SK-N-SH (cell line): ENCODE data around the gene ALDH6A1. TPM values are rescaled to one million over a fixed set of nuclear protein-coding genes. Genes with fewer than 3 reads are reported as not detected.
A peak's percentile ranks its signal among the peaks of the same experiment; 100 is the strongest.

Experiments
- CTCF ChIA-PET: fragments of 300-600, 350-600 bp; formaldehyde crosslinking; extraction: SDS; loops from one replicate; lab custom pipeline; 2021; lab: Yijun Ruan, JAX
- POLR2A ChIA-PET: fragments of 350-600 bp; sonication (Branson Sonifier 250); formaldehyde crosslinking; extraction: SDS; loops from one replicate; lab custom pipeline; 2020; ENCODE audit warnings: antibody characterized with exemption, inconsistent platforms; lab: Yijun Ruan, JAX
- DNase-seq: peaks from one replicate; pipeline ENCODE4 v3.0.0; 2012
- H2AFZ ChIP-seq: fragments of 200-600 bp; sonication (generic); 2 replicates; pipeline ENCODE4 v1.8.1; 2016; ENCODE audit warnings: antibody characterized with exemption, mild to moderate bottlenecking, low read depth
- H3F3A ChIP-seq: fragments of 200-600 bp; sonication (generic); replicated peaks from 2 replicates; pipeline ENCODE3; 2016; ENCODE audit warnings: antibody characterized with exemption, mild to moderate bottlenecking; ENCODE audit not compliant: insufficient read depth
- H3K27ac ChIP-seq, 2 experiments: fragments of 200-500 bp in 1 of 2; fragments of 200-600 bp in 1 of 2; sonication (Bioruptor generic) in 1 of 2; sonication (generic), shearing (Covaris generic) in 1 of 2; 2 replicates each; pipeline versions ENCODE4 v1.5.1 to v1.6.1; 2014 to 2016; ENCODE audit warnings: low read depth in 2 of 2, inconsistent platforms in 1 of 2, low read length in 1 of 2, mild to moderate bottlenecking in 1 of 2, mixed read lengths in 1 of 2
- H3K27me3 ChIP-seq: fragments of 200-600 bp; sonication (generic), shearing (Covaris generic); 2 replicates; pipeline ENCODE4 v1.6.1; 2016; ENCODE audit warnings: mixed run types; ENCODE audit not compliant: insufficient read depth
- H3K36me3 ChIP-seq, 2 experiments: fragments of 200-500 bp in 1 of 2; fragments of 200-600 bp in 1 of 2; sonication (Bioruptor generic) in 1 of 2; sonication (generic) in 1 of 2; replicated peaks in 1 of 2; 2 replicates each; pipeline versions ENCODE3 to v1.5.1; 2014 to 2016; ENCODE audit warnings: low read length in 1 of 2, mild to moderate bottlenecking in 1 of 2; ENCODE audit not compliant: insufficient read depth in 2 of 2, control insufficient read depth in 1 of 2
- H3K4me1 ChIP-seq, 2 experiments: fragments of 200-500 bp in 1 of 2; fragments of 200-600 bp in 1 of 2; sonication (Bioruptor generic) in 1 of 2; sonication (generic), shearing (Covaris generic) in 1 of 2; 2 replicates each; pipeline versions ENCODE4 v1.5.1 to v1.6.1; 2014 to 2016; ENCODE audit warnings: low read depth in 1 of 2, low read length in 1 of 2, mixed run types in 1 of 2; ENCODE audit not compliant: insufficient read depth in 2 of 2, control insufficient read depth in 1 of 2
- H3K4me2 ChIP-seq: fragments of 200-600 bp; sonication (generic), shearing (Covaris generic); 2 replicates; pipeline ENCODE4 v1.6.1; 2017; ENCODE audit warnings: mixed run types
- H3K4me3 ChIP-seq, 2 experiments: fragments of 200-500 bp in 1 of 2; fragments of 200-600 bp in 1 of 2; sonication (Bioruptor generic) in 1 of 2; sonication (generic), shearing (Covaris generic) in 1 of 2; 2 replicates each; pipeline versions ENCODE4 v1.5.1 to v1.8.1; 2014 to 2016; ENCODE audit warnings: low read depth in 2 of 2, inconsistent platforms in 1 of 2, low read length in 1 of 2, mild to moderate bottlenecking in 1 of 2, mixed read lengths in 1 of 2, moderate library complexity in 1 of 2
- H3K79me2 ChIP-seq: fragments of 200-600 bp; sonication (generic); 2 replicates; pipeline ENCODE4 v1.8.1; 2017; ENCODE audit warnings: mild to moderate bottlenecking; ENCODE audit not compliant: insufficient read depth
- H3K9ac ChIP-seq: fragments of 200-600 bp; sonication (generic); 2 replicates; pipeline ENCODE4 v1.6.1; 2017; ENCODE audit warnings: mixed run types
- H3K9me2 ChIP-seq: fragments of 200-600 bp; sonication (generic); 2 replicates; pipeline ENCODE4 v1.6.1; 2017; ENCODE audit warnings: mixed run types
- H3K9me3 ChIP-seq: fragments of 200-600 bp; sonication (generic); 2 replicates; pipeline ENCODE4 v1.6.1; 2017; ENCODE audit warnings: mixed run types, mild to moderate bottlenecking, moderate library complexity
- H4K20me1 ChIP-seq: fragments of 200-600 bp; sonication (generic); 2 replicates; pipeline ENCODE4 v1.6.1; 2017; ENCODE audit warnings: mild to moderate bottlenecking, mixed run types; ENCODE audit not compliant: insufficient read depth
- CHD2 ChIP-seq: fragments of 150-350 bp; IDR thresholded peaks from 2 replicates; pipeline ENCODE4 v1.6.1; 2018; ENCODE audit warnings: low read length; ENCODE audit not compliant: partially characterized antibody
- CTCF ChIP-seq: fragments of 200-600 bp; sonication (generic); IDR thresholded peaks from 2 replicates; pipeline ENCODE4 v1.6.1; 2017; ENCODE audit warnings: antibody characterized with exemption, mild to moderate bottlenecking, moderate library complexity
- EP300 ChIP-seq, 2 experiments: IDR thresholded peaks; 2 replicates each; pipeline versions ENCODE4 v1.4.0 to v1.6.1; 2012; ENCODE audit warnings: borderline replicate concordance in 1 of 2, low read depth in 1 of 2, low read length in 1 of 2
- GABPA ChIP-seq: IDR thresholded peaks from 2 replicates; pipeline ENCODE4 v1.4.0; 2012; ENCODE audit warnings: low read depth, mild to moderate bottlenecking
- GATA2 ChIP-seq: sonication (generic); formaldehyde crosslinking; IDR thresholded peaks from 2 replicates; pipeline ENCODE4 v1.5.0; 2020; ENCODE audit warnings: mild to moderate bottlenecking, missing genetic modification reagents
- IRF3 ChIP-seq: fragments of 150-350 bp; IDR thresholded peaks from 2 replicates; pipeline ENCODE4 v1.6.1; 2016; ENCODE audit warnings: mild to moderate bottlenecking, low read depth, low read length
- MAX ChIP-seq: IDR thresholded peaks from 2 replicates; pipeline ENCODE4 v1.4.0; 2012; ENCODE audit warnings: low read depth
- MEF2A ChIP-seq: IDR thresholded peaks from 2 replicates; pipeline ENCODE4 v1.4.0; 2012; ENCODE audit warnings: low read depth, borderline replicate concordance
- MXI1 ChIP-seq: IDR thresholded peaks from 2 replicates; pipeline ENCODE4 v1.6.1; 2012; ENCODE audit warnings: mild to moderate bottlenecking, low read depth, low read length, improper control_type of control experiment
- NFIC ChIP-seq: IDR thresholded peaks from 2 replicates; pipeline ENCODE4 v1.4.0; 2012; ENCODE audit warnings: borderline replicate concordance
- POLR2AphosphoS5 ChIP-seq: IDR thresholded peaks from 2 replicates; pipeline ENCODE4 v1.6.1; 2012; ENCODE audit warnings: low read depth, low read length
- REST ChIP-seq: IDR thresholded peaks from 2 replicates; pipeline ENCODE4 v1.6.1; 2012; ENCODE audit warnings: mild to moderate bottlenecking, low read depth, low read length, moderate library complexity
- RFX5 ChIP-seq: IDR thresholded peaks from 2 replicates; pipeline ENCODE4 v1.6.1; 2012; ENCODE audit warnings: mild to moderate bottlenecking, improper control_type of control experiment, low read length
- RXRA ChIP-seq: IDR thresholded peaks from 2 replicates; pipeline ENCODE4 v1.4.0; 2012; ENCODE audit warnings: low read depth, mild to moderate bottlenecking, borderline replicate concordance
- SIN3A ChIP-seq: IDR thresholded peaks from 2 replicates; pipeline ENCODE4 v1.6.1; 2012; ENCODE audit warnings: low read depth, mild to moderate bottlenecking, low read length, moderate library complexity, borderline replicate concordance
- TAF1 ChIP-seq: IDR thresholded peaks from 2 replicates; pipeline ENCODE4 v1.6.1; 2012; ENCODE audit warnings: low read depth, mild to moderate bottlenecking, low read length, moderate library complexity, borderline replicate concordance
- TCF12 ChIP-seq: IDR thresholded peaks from 2 replicates; pipeline ENCODE4 v1.4.0; 2012
- USF1 ChIP-seq: IDR thresholded peaks from 2 replicates; pipeline ENCODE4 v1.4.0; 2012; ENCODE audit warnings: low read depth, borderline replicate concordance
- YY1 ChIP-seq: IDR thresholded peaks from 2 replicates; pipeline ENCODE4 v1.4.0; 2012; ENCODE audit warnings: low read depth, mild to moderate bottlenecking
- ZBTB33 ChIP-seq: IDR thresholded peaks from 2 replicates; pipeline ENCODE4 v1.4.0; 2012; ENCODE audit warnings: low read depth, borderline replicate concordance
- WGBS: methylation state at CpG from one replicate; pipeline ENCODE4 v1.1.6; 2017; ENCODE audit warnings: low lambda C conversion rate; 5-methylcytosine and 5-hydroxymethylcytosine counted together
- polyA plus RNA-seq, 3 experiments: library from polyadenylated mRNA; depleted of rRNA; stranded (reverse); fragments of >200 nt; gene quantifications; 2 replicates each; pipeline ENCODE4 v1.2.3, GENCODE V29; 2012

Gene ALDH6A1
- 9.4 and 12.9 TPM in 2 replicates for polyA plus RNA-seq (2012; rRNA removed)
- 10.8 and 12.6 TPM in 2 replicates for polyA plus RNA-seq (2012; cell fraction: cytosol; rRNA removed)
- polyA plus RNA-seq (2012; cell fraction: nucleus; rRNA removed), result 3.7 and 6.9 TPM in 2 replicates

GRCh38 chr14:74084277-74085046, at the start of gene ALDH6A1, which contains the start of gene LIN52:
Gene ALDH6A1 (minus strand): TSS chr14:74084453. CDS start chr14:74084394, 59 bp downstream.
Gene LIN52 (plus strand): TSS chr14:74084956. CDS start chr14:74084975, 19 bp downstream.
- Histone ChIP-seq H3K36me3 (no peaks in the 10 kb centered on the region), H3K9me3 (no peaks in the 10 kb centered on the region), H2AFZ (peak within 1 kb of the TSS; percentile 99), H3K27me3 (no peaks in the 10 kb centered on the region), H3K4me1 (peaks cover 0 to 10% of the 10 kb centered on the region in 2 experiments; a peak in 2 of 4 replicates), H3F3A (no peaks in the 10 kb centered on the region), H3K27ac (peak within 1 kb of the TSS; percentile 51 to 75), H4K20me1 (no peaks in the 10 kb centered on the region), H3K9ac (peak within 1 kb of the TSS; percentile 88), H3K4me2 (peak within 1 kb of the TSS; percentile 97), H3K79me2 (peaks cover 41% of the 10 kb centered on the region), H3K9me2 (no peaks in the 10 kb centered on the region), H3K4me3 (peak within 1 kb of the TSS; percentile 72 to 84)
- peak; percentile 98 for DNase-seq
- 1% methylated on average over 17 of the region's 46 CpGs for WGBS
- CTCF ChIA-PET, result interaction anchor here (0.6 to 1.3 kb wide), 3 partner anchors 28 to 167 kb away, joined by 4 read pairs; no protein-coding TSS in a partner anchor
- POLR2A ChIA-PET, result interaction anchor here (0.5 to 1.2 kb wide), 3 partner anchors 11 to 155 kb away, joined by 3 read pairs; partner anchors contain the start of gene VSX2
- TF ChIP-seq SIN3A (peak; percentile 57; the same call in 1 of the 2 replicates), YY1 (peak; percentile 94), TAF1 (peak; percentile 88), USF1 (peak; percentile 95), MXI1 (peak; percentile 80), RXRA (no peak), CHD2 (peak; percentile 27), MEF2A (no peak), GABPA (no peak), GATA2 (CRISPR knock-in tag) (no peak), RFX5 (peak; percentile 90), ZBTB33 (no peak), CTCF (peak; percentile 29; the same call in 1 of the 2 replicates), EP300 (IDR thresholded peaks at IDR 0.05; ENCODE audit: borderline replicate concordance in 1 of 2, low read depth in 1 of 2, low read length in 1 of 2) (no peak), POLR2AphosphoS5 (peak; percentile 82), NFIC (no peak), REST (peak; percentile 16; the same call in 1 of the 2 replicates), IRF3 (peak; percentile 66), MAX (peak; percentile 82), TCF12 (no peak)
